Body of pancreas (tissue), 4 donors: ENCODE measurements around the gene HAPLN3. TPM values are rescaled to one million over a fixed set of nuclear protein-coding genes. Genes with fewer than 3 reads are reported as not detected.

Source experiments
- ATAC-seq: fragments of 150-250 bp; one replicate; pipeline ENCODE4 v1.9.1; 2016
- DNase-seq, 4 donors: peaks; one replicate each; pipeline ENCODE4 v3.0.0-alpha.2; 2019
- H3K27ac ChIP-seq, 4 donors: fragments of 200-600 bp; sonication (generic); 1 replicate in 3 of 4; 2 replicates in 1 of 4; pipeline versions ENCODE4 v1.5.1 to v1.6.1; 2016 to 2019; ENCODE audit warnings: mild to moderate bottlenecking in 1 of 4, mixed read lengths in 1 of 4, moderate library complexity in 1 of 4
- H3K27me3 ChIP-seq, 2 donors: fragments of 200-600 bp; sonication (generic); one replicate each; pipeline ENCODE4 v1.6.0; 2016; ENCODE audit warnings: mild to moderate bottlenecking in 1 of 2
- H3K36me3 ChIP-seq, 2 donors: fragments of 200-600 bp; sonication (generic); replicated peaks in 1 of 2; 2 replicates each; pipeline ENCODE4 v1.5.1; 2016; ENCODE audit warnings: low read depth in 2 of 2; ENCODE audit not compliant: insufficient read depth in 1 of 2
- H3K4me1 ChIP-seq: fragments of 200-600 bp; sonication (generic); one replicate; pipeline ENCODE4 v1.6.0; 2016
- H3K4me3 ChIP-seq, 2 donors: fragments of 200-600 bp; sonication (generic); 1 replicate in 1 of 2; 2 replicates in 1 of 2; pipeline ENCODE4 v1.5.1; 2016 to 2019
- H3K9me3 ChIP-seq, 3 donors: fragments of 200-600 bp; sonication (generic); 1 replicate in 2 of 3; 2 replicates in 1 of 3; pipeline ENCODE4 v1.5.1; 2016
- CTCF ChIP-seq, 7 experiments: fragments of 450-650 bp in 4 of 7; fragments of 200-600 bp in 3 of 7; sonication (generic) in 3 of 7; IDR thresholded peaks; one replicate each; pipeline ENCODE4 v1.5.1; 2016 to 2019; ENCODE audit warnings: antibody characterized with exemption in 7 of 7
- POLR2A ChIP-seq, 3 donors: fragments of 450-650 bp; IDR thresholded peaks; one replicate each; pipeline ENCODE4 v1.6.1; 2016; ENCODE audit warnings: antibody characterized with exemption in 3 of 3, mild to moderate bottlenecking in 2 of 3
- WGBS, 2 donors: methylation state at CpG; one replicate each; pipeline ENCODE4 v1.1.5; 2017; 5-methylcytosine and 5-hydroxymethylcytosine counted together
- intact Hi-C: fragments of 100-400 bp; cut with DNase I; formaldehyde crosslinking; loops from one replicate; pipeline ENCODE4 v1.15.1; 2023
- total RNA-seq, 2 donors: library from RNA; depleted of rRNA; stranded (reverse); fragments of >200 nt; gene quantifications; one replicate each; pipeline ENCODE4 v1.1.0, GENCODE V29; 2016

HAPLN3 gene
- total RNA-seq, 2 donors from 2014 or later: 1.0 to 8.9 TPM

DNA sequence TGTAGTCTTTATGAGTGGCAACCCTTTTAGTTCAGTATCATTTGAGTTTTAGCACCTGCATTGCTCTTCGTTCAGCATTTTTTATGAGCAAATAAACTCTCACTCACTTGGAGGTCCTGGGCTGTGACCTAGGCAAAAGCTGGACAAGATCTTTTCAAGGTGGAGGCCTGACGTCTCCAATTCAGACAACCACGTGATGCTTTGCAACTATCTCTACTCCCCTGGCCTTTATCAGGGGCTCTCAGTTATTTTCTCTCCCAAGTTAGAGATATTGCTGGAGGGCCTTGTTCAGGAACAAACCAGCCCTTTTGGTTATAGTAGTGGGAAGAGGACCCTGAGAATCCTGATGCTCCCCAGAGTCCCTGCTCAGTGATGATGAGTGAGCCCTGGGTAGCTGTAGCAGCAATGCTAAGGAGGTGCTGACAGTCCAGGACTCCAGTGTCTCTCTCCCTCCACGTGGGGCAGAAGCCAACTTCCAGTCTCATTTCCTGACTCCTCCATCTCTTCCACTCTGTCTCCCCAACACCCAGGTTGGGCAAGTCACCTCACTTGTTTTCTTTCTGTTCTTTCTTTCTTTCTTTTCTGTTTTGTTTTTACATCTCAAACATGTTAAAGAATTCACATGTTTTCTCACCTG, 30.4 kb downstream of the HAPLN3 start:
- Histone ChIP-seq H3K4me1 (no peaks in the 10 kb centered on the region), H3K27ac (no peak overlapping the region), H3K36me3 (no peaks in the 10 kb centered on the region), H3K27me3 (no peaks in the 10 kb centered on the region), H3K9me3 (no peaks in the 10 kb centered on the region), H3K4me3 (no peak overlapping the region)
- TF ChIP-seq POLR2A (IDR thresholded peaks at IDR 0.05): no peak
- TF ChIP-seq CTCF (IDR thresholded peaks at IDR 0.05): no peak
- DNase-seq (no peak), ATAC-seq (no peak)
- 45 to 55% methylated on average over 4 of the region's 4 CpGs for WGBS, 2 donors
- intact Hi-C loops: no loop called here

GRCh38 chr15:88863412-88863811, 31.9 kb downstream of the HAPLN3 start:
- H3K27ac ChIP-seq: no peak overlapping the region
- TF ChIP-seq POLR2A (IDR thresholded peaks at IDR 0.05) (no peak), CTCF (IDR thresholded peaks at IDR 0.05) (no peak)
- no peak for ATAC-seq
- H3K36me3 ChIP-seq: no peaks in the 10 kb centered on the region
- WGBS, 2 donors: 37 to 51% methylated on average over 1 of the region's 1 CpG
- intact Hi-C loops: no loop called here
- H3K9me3 ChIP-seq: no peaks in the 10 kb centered on the region
- no peaks in the 10 kb centered on the region for H3K4me1 ChIP-seq
- DNase-seq: no peak
- no peak overlapping the region for H3K4me3 ChIP-seq
- no peaks in the 10 kb centered on the region for H3K27me3 ChIP-seq

- H3K36me3 ChIP-seq: no peaks in the 10 kb centered on the region
- H3K4me1 ChIP-seq: no peaks in the 10 kb centered on the region
- intact Hi-C loops: no loop called here
- H3K27me3 ChIP-seq: no peaks in the 10 kb centered on the region
- H3K4me3 ChIP-seq: no peak overlapping the region
- DNase-seq (no peak), ATAC-seq (no peak)
- 54 to 63% methylated on average over 4 to 7 of the region's 7 CpGs for WGBS, 2 donors
- H3K9me3 ChIP-seq: no peaks in the 10 kb centered on the region
- TF ChIP-seq CTCF (IDR thresholded peaks at IDR 0.05) (no peak), POLR2A (IDR thresholded peaks at IDR 0.05) (no peak)
- H3K27ac ChIP-seq: no peak overlapping the region
Observed at GRCh38 chr15:88860212-88860611, 35.1 kb downstream of the HAPLN3 start.

- DNase-seq (no peak), ATAC-seq (no peak)
- Histone ChIP-seq H3K4me1 (no peaks in the 10 kb centered on the region), H3K4me3 (no peak overlapping the region), H3K27ac (no peak overlapping the region), H3K36me3 (no peaks in the 10 kb centered on the region), H3K27me3 (no peaks in the 10 kb centered on the region), H3K9me3 (no peaks in the 10 kb centered on the region)
- intact Hi-C loops: no loop called here
- no peak for TF ChIP-seq CTCF (IDR thresholded peaks at IDR 0.05)
- TF ChIP-seq POLR2A (IDR thresholded peaks at IDR 0.05): no peak
- WGBS, 2 donors: 47 to 51% methylated on average over 7 of the region's 7 CpGs
Observed at GRCh38 chr15:88859550-88859949, 35.8 kb downstream of the HAPLN3 start.

- H3K27ac ChIP-seq: no peak overlapping the region
- DNase-seq: no peak
- intact Hi-C loops: no loop called here
- no peaks in the 10 kb centered on the region for H3K4me1 ChIP-seq
- no peaks in the 10 kb centered on the region for H3K9me3 ChIP-seq
- ATAC-seq: no peak
- H3K36me3 ChIP-seq: no peaks in the 10 kb centered on the region
- no peaks in the 10 kb centered on the region for H3K27me3 ChIP-seq
- no peak for TF ChIP-seq POLR2A (IDR thresholded peaks at IDR 0.05)
- TF ChIP-seq CTCF (IDR thresholded peaks at IDR 0.05): no peak
- no peak overlapping the region for H3K4me3 ChIP-seq
- WGBS, 2 donors: 67 to 70% methylated on average over 2 to 11 of the region's 11 CpGs
Observed at GRCh38 chr15:88858934-88859333, 36.4 kb downstream of the HAPLN3 start.
